Measurements from ENCODE around the gene DAP.

The DAP gene

GRCh38 chr5:10709933-10710332, 51.1 kb downstream of the DAP start:
- ATAC-seq = no peak
- TF ChIP-seq ZFP3 (CRISPR knock-in tag; IDR thresholded peaks at IDR 0.05) (no peak), ZC3H10 (CRISPR knock-in tag; IDR thresholded peaks at IDR 0.05) (no peak), ZNF70 (CRISPR knock-in tag; IDR thresholded peaks at IDR 0.05) (no peak), PATZ1 (CRISPR knock-in tag; IDR thresholded peaks at IDR 0.05; ENCODE audit: borderline replicate concordance) (no peak), CSRNP3 (CRISPR knock-in tag; IDR thresholded peaks at IDR 0.05) (no peak), ISL1 (CRISPR knock-in tag; IDR thresholded peaks at IDR 0.05) (no peak), CREB5 (CRISPR knock-in tag; IDR thresholded peaks at IDR 0.05; ENCODE audit: low read depth) (no peak), TCF4 (CRISPR knock-in tag; IDR thresholded peaks at IDR 0.05; ENCODE audit: borderline replicate concordance) (no peak), PPARA (CRISPR knock-in tag; IDR thresholded peaks at IDR 0.05; ENCODE audit: borderline replicate concordance) (no peak), TSHZ2 (CRISPR knock-in tag; IDR thresholded peaks at IDR 0.05) (no peak)

GRCh38 chr5:10709409-10709808, 51.6 kb downstream of the DAP start:
- TF ChIP-seq PATZ1 (CRISPR knock-in tag; IDR thresholded peaks at IDR 0.05; ENCODE audit: borderline replicate concordance) = no peak
- no peak for TF ChIP-seq ZNF565 (CRISPR knock-in tag; conservative IDR thresholded peaks at IDR 0.05; ENCODE audit: low read depth)
- no peak for TF ChIP-seq RARB (CRISPR knock-in tag; IDR thresholded peaks at IDR 0.05)
- no peak for TF ChIP-seq PPARA (CRISPR knock-in tag; IDR thresholded peaks at IDR 0.05; ENCODE audit: borderline replicate concordance)
- TF ChIP-seq CSDC2 (CRISPR knock-in tag; IDR thresholded peaks at IDR 0.05) = no peak
- TF ChIP-seq ZNF70 (CRISPR knock-in tag; IDR thresholded peaks at IDR 0.05) = no peak
- TF ChIP-seq TOX (CRISPR knock-in tag; IDR thresholded peaks at IDR 0.05; ENCODE audit: borderline replicate concordance) = no peak
- TF ChIP-seq CREB5 (CRISPR knock-in tag; IDR thresholded peaks at IDR 0.05; ENCODE audit: low read depth) = no peak
- no peak for TF ChIP-seq POU6F1 (CRISPR knock-in tag; IDR thresholded peaks at IDR 0.05; ENCODE audit: borderline replicate concordance, low read depth)
- ATAC-seq = no peak

Measured in SK-N-SH treated with all-trans-retinoic acid at 6 μM for 48 hours (cell line).